GM12892 (cell line): ENCODE data around the gene EFCAB5.

Experiments used
- DNase-seq: peaks from one replicate; pipeline ENCODE4 v3.0.0; 2011; ENCODE audit not compliant: insufficient read length
- FAIRE-seq: peaks from 2 replicates; lab custom pipeline; 2011; peaks lifted over from hg19 to GRCh38; lab: Jason Lieb, UNC
- POLR2A ChIP-seq: IDR thresholded peaks from 2 replicates; pipeline ENCODE4 v1.6.1; 2011; ENCODE audit warnings: low read depth, low read length, control low read depth
- POLR2AphosphoS5 ChIP-seq: IDR thresholded peaks from 2 replicates; pipeline ENCODE4 v1.6.1; 2011; ENCODE audit warnings: low read depth, low read length, control low read depth
- TAF1 ChIP-seq: IDR thresholded peaks from 2 replicates; pipeline ENCODE4 v1.6.1; 2011; ENCODE audit warnings: low read depth, mild to moderate bottlenecking, control low read depth, low read length, borderline replicate concordance

The EFCAB5 gene

DNA sequence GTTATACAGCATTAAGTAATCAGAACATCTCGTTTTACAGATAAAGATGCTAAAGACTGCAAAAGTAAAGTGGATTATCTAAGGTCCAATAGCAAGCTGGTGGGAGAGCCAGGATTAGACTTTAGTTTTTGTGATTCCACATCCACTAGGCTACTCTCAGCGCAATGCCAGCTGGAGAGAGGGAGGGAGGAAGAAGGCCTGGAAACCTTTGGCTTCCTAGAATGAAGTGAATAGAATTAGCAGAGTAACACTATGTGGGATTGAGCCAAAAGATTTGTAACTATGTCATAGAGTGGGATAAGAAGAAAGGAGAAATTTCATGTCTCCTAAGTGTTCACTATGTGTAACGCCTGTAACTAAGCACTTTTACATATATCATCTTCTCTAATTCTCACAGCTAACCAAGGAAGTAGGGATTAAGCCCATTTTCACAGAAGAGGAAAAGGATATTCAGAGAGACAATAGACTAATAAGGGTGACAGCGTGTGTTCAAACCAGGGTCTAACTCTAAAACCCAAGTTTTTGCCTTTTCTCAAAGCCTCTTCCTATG is 149.8 kb downstream of the EFCAB5 start:
- no peak for DNase-seq
- no peak for FAIRE-seq
- TF ChIP-seq POLR2AphosphoS5 (no peak), POLR2A (no peak), TAF1 (no peak)

- FAIRE-seq (no peak), DNase-seq (no peak)
- TF ChIP-seq TAF1, result no peak
- TF ChIP-seq POLR2A, result no peak
- no peak for TF ChIP-seq POLR2AphosphoS5
Measured at GRCh38 chr17:30091771-30092170, 150.3 kb downstream of the EFCAB5 start.

DNA sequence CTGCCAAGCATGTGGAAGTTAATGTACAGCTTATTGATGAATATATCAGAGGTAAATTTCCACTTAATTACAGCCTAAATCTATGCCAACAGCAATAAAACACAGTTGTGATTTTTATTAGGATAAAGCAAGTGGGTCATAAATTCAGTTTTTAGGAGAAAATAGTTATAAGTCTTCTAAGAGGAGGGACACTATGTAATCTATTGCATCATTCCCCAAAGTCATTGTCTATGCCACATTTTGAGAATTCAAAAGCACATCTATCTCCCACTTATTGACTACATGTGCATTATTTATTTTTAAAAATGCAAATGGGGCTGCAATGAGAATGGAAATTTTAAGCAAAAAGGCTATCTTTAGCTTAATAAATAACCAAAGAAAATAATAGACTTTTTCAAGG is 151.5 kb downstream of the EFCAB5 start:
- FAIRE-seq (no peak), DNase-seq (no peak)
- TF ChIP-seq POLR2AphosphoS5 (no peak), POLR2A (no peak), TAF1 (no peak)

DNA sequence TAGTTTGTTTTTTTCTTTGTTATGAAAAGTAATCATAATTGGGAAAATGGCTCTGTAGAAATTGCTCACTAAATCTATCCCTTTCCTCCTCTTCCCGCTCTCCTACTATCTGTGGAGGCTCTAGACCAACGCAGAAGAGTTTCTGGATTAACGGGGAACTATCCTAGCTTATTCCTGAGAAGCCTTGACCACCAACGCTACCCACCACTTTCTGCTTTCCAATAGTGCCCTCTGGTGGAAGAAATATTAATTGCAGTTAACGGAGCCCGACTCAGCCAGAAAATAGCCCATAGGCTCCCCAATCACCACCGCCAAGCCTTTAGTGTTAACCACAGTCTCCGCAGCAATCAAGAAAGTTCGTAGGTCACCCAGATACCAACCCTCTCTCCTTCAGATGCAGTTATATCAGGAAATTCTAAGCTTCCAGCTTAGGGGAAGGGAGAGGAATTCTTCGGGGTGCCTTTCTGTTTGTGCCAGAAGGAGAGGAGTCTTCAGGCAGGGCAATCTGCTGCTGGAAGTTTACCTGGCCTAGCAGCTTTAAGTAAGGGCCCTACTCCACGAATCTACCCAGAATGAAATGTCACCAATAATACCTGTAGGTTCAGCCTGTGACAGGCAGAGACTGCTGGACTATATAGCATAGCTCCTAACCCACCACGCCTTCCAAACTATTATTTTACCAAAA is 152.2 kb downstream of the EFCAB5 start:
- no peak for TF ChIP-seq POLR2A
- TF ChIP-seq TAF1, result no peak
- no peak for TF ChIP-seq POLR2AphosphoS5
- DNase-seq (peak; percentile 39), FAIRE-seq (peak; percentile 78)

DNA sequence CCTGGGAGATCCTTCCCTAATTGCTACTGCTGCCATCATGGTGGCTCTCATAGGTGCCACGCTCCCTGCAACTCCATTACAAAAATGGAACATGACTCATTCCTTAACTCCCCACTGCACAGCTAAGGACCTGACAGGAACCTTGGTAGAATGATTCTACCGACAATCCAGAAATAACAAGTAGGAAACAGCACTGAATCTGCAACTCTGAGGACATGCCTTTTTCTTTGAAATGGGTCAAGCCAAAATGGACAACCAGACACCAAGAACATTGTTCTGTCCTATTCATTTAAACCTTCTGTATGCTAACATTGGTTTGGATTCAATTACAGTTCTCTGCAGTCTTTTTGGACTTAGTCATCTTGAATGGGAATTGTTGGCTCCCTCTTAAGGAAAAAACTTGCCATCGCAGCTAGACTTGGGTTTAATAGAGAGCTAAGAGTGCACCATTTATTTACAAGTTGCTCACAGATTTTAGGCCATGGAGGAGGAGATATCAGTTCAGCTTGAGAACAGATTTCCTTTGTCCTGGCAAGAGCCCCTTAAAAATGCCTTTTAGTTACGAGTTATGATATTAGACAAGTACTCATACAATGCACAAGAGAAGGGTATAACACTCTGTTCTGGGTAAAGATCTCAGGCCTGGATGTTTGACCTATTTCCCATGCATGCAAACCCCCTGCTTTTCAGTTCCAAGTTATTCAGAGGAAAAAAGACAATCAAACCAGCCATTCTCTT is 154.2 kb downstream of the EFCAB5 start:
- FAIRE-seq (peak; percentile 88), DNase-seq (no peak)
- no peak for TF ChIP-seq POLR2AphosphoS5
- no peak for TF ChIP-seq TAF1
- TF ChIP-seq POLR2A, result peak; percentile 29; the same call in 1 of the 2 replicates

DNA sequence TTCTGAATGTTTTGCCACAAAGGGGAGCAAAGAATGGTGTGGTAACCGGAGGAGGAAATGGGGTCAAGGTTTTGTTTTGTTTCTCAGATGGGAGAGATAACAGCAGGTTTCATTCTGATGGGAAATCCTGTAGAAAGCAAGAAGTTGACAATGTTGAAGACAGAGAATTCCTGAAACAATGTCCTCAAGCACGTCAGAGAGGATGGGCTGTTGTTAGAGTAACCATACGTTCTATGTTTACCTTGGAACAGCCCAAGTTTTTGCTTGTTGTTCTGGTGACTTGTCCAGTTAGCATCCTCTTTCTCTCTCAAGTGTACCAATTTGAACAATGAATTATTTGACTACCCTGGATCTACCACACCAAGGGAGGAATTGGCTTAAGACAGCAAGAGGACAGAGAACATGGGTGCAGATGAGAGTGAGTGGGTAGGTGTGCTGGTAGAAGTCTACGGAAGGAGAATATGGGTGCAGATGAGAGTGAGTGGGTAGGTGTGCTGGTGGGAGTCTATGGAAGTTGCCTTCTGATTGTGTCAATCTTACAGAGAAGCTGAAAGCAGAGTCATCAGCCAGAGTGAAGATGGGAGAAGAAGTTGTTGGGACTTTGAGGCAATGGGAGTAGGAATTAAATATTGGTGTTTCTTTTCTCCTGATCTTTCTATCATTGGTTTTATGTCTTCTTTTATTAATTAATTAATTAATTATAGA is 160.4 kb downstream of the EFCAB5 start:
- no peak for DNase-seq
- no peak for TF ChIP-seq POLR2AphosphoS5
- TF ChIP-seq POLR2A, result no peak
- TF ChIP-seq TAF1, result no peak
- FAIRE-seq, result no peak

DNA sequence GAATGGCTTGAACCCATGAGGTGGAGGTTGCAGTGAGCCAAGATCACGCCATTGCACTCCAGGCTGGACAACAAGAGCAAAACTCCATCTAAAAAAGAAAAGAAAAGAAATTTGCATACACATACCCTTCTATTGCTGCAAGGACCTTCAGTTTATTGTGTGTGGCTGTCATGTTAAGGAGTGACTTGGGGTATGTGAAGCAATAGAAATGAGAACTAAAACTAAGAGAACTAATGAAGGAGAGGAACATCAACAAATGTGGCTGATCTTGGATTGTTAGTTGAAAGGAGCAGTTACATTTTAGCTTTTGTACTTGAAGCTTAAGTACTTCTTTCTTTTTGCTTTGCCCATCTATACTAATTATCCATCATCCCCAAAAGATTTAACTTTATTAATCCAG is 162.5 kb downstream of the EFCAB5 start:
- no peak for DNase-seq
- no peak for TF ChIP-seq POLR2A
- TF ChIP-seq POLR2AphosphoS5, result no peak
- no peak for TF ChIP-seq TAF1
- FAIRE-seq, result peak; percentile 21

DNA sequence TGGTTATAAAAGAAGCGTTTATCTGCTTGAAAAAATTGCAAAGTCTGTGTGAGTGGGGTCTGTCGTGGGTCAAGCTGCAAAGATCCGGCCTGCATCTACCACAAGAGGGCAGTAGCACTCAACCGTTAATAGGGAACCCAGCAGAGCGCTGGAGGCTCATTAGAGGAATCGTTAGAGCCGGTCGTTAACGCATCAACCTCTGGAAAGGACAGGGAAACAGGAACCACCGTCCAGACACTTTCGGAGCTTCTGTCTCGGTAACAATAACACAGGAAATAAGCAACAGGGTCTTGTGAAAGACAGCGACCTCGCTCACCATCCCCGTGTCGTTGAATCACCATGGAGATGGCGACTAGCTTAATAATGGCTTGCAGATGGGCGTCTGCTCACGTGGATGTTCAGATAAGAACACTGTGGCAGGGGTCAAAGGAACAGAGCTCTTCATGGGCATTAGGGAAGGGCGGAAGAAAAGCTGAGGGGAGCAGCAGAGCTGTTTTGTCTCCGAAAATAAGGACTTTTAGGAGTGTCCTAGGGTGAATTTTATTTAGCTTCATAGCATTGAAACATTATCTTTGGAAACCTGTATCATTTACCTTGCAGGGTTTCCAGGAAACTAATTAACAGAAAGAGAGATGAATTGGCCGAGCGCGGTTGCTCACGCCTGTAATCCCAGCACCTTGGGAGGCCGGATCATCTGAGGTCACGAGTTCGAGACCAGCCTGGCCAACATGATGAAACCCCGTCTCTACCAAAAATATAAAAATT is 163.3 kb downstream of the EFCAB5 start:
- TF ChIP-seq POLR2A (no peak), POLR2AphosphoS5 (no peak), TAF1 (no peak)
- FAIRE-seq, result peak; percentile 89
- peak; percentile 38 for DNase-seq

- TF ChIP-seq POLR2A (no peak), TAF1 (no peak), POLR2AphosphoS5 (no peak)
- DNase-seq (no peak), FAIRE-seq (peak; percentile 50)
Measured at GRCh38 chr17:30112794-30113193, 171.4 kb downstream of the EFCAB5 start.

DNA sequence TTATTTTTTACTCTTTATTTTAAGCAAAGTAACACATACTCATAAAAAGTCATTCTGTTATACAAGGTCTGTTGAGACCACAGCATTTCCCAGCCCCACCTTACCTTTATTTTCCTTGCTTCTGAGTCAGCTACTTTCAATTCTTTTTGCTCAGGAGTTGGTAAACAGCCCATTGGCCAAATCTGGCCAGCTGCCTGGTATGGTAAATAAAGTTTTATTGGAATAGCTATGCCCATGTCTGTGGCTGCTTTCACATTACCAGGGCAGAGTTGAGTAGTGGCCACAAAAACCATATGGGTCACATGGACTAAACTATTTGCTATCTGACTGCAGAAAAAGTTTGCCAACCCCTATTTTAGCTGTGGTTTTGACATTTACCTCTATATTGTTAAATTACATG is 171.8 kb downstream of the EFCAB5 start:
- FAIRE-seq (peak; percentile 46), DNase-seq (no peak)
- TF ChIP-seq POLR2A (no peak), TAF1 (no peak), POLR2AphosphoS5 (no peak)

DNA sequence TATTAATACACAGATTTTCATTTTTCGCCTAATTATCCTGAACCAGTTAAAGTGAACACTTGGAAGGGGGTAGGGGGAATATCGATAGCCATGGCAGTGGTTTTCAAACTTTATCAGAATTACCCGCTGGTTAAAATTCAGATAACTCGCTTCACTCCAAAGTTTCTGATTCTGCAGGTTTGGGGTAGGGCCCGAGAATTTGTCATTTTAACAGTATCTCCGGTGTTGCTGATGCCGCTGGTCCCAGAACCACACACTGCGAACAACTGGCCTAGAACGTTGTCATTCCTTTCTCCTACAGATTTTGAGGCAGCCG is 174.9 kb downstream of the EFCAB5 start:
- no peak for DNase-seq
- FAIRE-seq, result no peak
- TF ChIP-seq POLR2A (no peak), TAF1 (no peak), POLR2AphosphoS5 (no peak)
